ENCODE data around the gene MRPS21. TPM values are rescaled to one million over a fixed set of nuclear protein-coding genes. Genes with fewer than 3 reads are reported as not detected.

The MRPS21 gene
- total RNA-seq, result 25.1 and 29.8 TPM in 2 replicates

DNA sequence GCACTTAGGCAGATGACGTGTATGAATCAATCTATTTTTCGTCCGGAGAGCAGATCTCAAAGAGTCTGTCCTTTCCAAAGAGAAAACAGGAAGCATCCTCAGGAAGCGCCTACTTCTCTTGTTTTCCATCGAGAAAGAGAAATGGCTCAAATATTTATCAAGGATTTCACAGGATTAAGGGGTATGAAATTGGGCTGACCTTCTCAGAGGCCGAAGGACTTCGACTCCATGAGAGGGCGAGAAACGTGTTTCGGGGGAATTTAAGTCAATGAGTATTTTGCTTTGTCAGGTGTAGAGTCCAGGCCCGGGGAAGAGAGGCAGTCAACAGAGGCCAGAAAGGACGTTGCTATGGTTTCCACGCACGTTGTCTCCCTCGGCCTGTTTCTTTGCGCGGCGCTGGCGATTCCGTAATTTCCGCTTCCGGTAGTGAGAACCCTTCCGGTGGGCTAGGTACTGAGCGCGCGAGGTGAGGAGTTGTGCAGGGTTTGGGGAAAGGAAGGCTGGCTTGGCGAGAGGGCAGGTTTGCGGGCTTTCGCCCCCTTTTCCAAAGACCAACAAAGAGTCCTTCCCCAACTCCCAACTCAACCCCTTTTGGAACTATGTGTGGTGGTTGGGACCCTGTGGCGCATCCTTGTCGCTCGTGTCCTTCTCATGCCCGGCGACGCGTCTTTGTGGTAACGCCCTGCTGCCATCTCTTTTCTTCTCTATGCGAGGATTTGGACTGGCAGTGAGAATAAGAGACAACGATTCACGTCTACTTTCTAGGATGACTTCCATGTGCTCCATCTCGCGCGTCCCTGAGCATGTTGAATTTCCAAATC lies at the start of gene MRPS21:
TSS of gene MRPS21 (plus strand) at position 429 of the 821 bp plus-strand sequence. CDS start 506 bp downstream, outside the sequence.

GRCh38 chr1:150257624-150258585 lies 35.8 kb upstream of the MRPS21 start, which contains the start of gene CA14:
Gene CA14 (plus strand): TSS chr1:150257774. CDS start chr1:150258129, 355 bp downstream.

DNA sequence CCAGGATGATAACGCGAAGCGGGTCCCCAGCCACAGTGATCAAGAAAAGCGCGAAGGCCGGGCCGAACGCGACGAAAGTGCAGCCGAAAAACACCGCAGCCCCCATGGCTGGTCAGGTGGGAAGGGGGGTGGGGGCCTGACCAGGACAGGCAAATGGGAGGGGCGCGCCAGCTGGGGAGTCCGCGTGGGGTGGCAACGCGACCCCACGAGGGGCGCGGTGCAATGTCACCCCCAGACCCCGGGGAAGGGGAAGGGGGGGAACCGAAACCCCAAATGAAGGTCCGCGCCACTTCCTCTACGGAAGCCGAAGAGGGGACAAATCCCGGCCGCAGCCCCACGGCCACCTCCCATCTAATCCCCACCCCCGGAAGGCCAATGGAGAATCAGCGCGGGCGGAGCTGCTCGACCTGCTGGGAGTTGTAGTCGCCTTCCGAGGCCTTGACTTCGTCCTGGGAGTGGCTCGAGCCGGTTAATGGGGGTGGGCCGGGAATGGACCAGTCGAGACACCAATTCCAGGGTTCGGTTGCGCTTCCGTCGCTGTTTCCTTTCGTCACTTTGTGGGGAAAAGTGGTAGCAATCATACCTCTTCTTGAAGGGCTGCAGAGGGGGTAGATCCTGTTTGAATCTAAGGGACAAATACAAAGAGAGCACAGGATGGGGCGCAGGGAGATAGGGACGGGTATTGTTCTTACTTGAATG lies 24.8 kb upstream of the MRPS21 start, which contains the start of gene APH1A:
TSS of gene APH1A (minus strand) at position 312 of the 699 bp plus-strand sequence. CDS start at position 106, 206 bp downstream.

GRCh38 chr1:150281758-150282557 lies 11.7 kb upstream of the MRPS21 start, which contains the start of gene CIART:
Gene CIART (plus strand): TSS chr1:150282554. CDS start chr1:150283268, 714 bp downstream.

Other genes with a start within 250 kb of the MRPS21 start
- 19.0 and 50.8 TPM in 2 replicates for gene VPS45, start 226.1 kb upstream of the MRPS21 start, total RNA-seq
- 46.2 and 78.3 TPM in 2 replicates for gene PLEKHO1, start 143.9 kb upstream of the MRPS21 start, total RNA-seq
- gene ANP32E, start 57.7 kb upstream of the MRPS21 start, total RNA-seq, result 10.5 and 29.9 TPM in 2 replicates
- not detected in 2 replicates for gene CA14, start 36.1 kb upstream of the MRPS21 start, total RNA-seq
- gene APH1A, start 24.8 kb upstream of the MRPS21 start, total RNA-seq, result 104 and 134 TPM in 2 replicates
- 0.43 and 0.88 TPM in 2 replicates for gene C1orf54, start 21.1 kb upstream of the MRPS21 start, total RNA-seq
- gene CIART, start 11.3 kb upstream of the MRPS21 start, total RNA-seq, result 0.66 and 3.4 TPM in 2 replicates
- 39.0 and 50.3 TPM in 2 replicates for gene PRPF3, start 27.7 kb downstream of the MRPS21 start, total RNA-seq
- gene RPRD2, start 70.3 kb downstream of the MRPS21 start, total RNA-seq, result 9.8 and 14.3 TPM in 2 replicates
- 13.3 and 24.6 TPM in 2 replicates for gene TARS2, start 193.6 kb downstream of the MRPS21 start, total RNA-seq
- 16.2 and 34.5 TPM in 2 replicates for gene ECM1, start 214.2 kb downstream of the MRPS21 start, total RNA-seq
- gene FALEC, start 221.9 kb downstream of the MRPS21 start, total RNA-seq, result not detected in 2 replicates